ENCODE data around the gene TPX2. TPM values are rescaled to one million over a fixed set of nuclear protein-coding genes. Genes with fewer than 3 reads are reported as not detected.

Gene TPX2
- total and polyA plus RNA-seq, 2 donors (not counting 3 experiments of a cell fraction or from before 2014, with no cell fraction given), result 24.8 to 114 TPM

DNA sequence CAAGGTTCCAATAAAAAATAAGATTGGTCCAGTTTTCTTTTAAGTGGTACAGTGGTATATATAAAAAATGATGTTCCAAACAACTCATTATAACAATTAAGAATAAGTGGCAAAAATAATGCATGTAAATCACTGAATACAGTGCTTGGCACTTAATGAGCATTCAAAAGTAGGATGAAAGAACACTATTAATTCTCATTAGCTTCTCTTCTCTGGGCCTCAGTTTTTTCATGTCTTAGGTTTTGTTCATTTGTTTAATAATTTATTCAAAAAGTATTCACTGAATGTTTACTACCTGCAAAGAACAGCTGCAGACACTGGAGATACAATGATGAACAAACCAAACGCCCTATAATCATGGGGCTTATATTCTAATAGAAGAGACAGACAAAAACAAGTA is 37.5 kb upstream of the TPX2 start:
- Histone ChIP-seq H3K9me1 (replicated peaks; ENCODE audit: control insufficient read depth, extremely low read depth, insufficient read depth, low read length) (no peaks in the 10 kb centered on the region), H3K36me3 (ENCODE audit: control insufficient read depth in 2 of 2, extremely low read depth in 1 of 2, insufficient read depth in 2 of 2, low read length in 2 of 2) (peaks cover 2 to 3% of the 10 kb centered on the region in 2 experiments), H2AFZ (ENCODE audit: low read depth, low read length) (no peak overlapping the region), H3K4me3 (replicated peaks in 1 of 3; ENCODE audit: insufficient read depth in 1 of 3, low read depth in 1 of 3, low read length in 3 of 3) (no peak overlapping the region), H4K20me1 (replicated peaks; ENCODE audit: control insufficient read depth, extremely low read depth, insufficient read depth, low read length) (no peaks in the 10 kb centered on the region), H3K27me3 (ENCODE audit: control insufficient read depth in 2 of 2, insufficient read depth in 2 of 2, low read length in 2 of 2) (no peaks in the 10 kb centered on the region), H3K9ac (replicated peaks; ENCODE audit: extremely low read depth, insufficient read depth, low read length) (no peak overlapping the region), H3K79me2 (ENCODE audit: control insufficient read depth, insufficient read depth, low read length) (peaks cover 82% of the 10 kb centered on the region), H3K4me2 (ENCODE audit: insufficient read depth, low read length) (no peak overlapping the region), H3K4me1 (ENCODE audit: control insufficient read depth, extremely low read depth, insufficient read depth, low read length) (peaks cover 49% of the 10 kb centered on the region), H3K9me3 (replicated peaks; ENCODE audit: control insufficient read depth, insufficient read depth, low read length) (no peaks in the 10 kb centered on the region), H3K27ac (ENCODE audit: insufficient read depth, low read depth, low read length) (no peak overlapping the region)
- ChIA-PET CTCF (interaction anchor here (1.4 to 4.6 kb wide), 3 partner anchors 21 to 58 kb away, joined by 3 to 47 read pairs (median 24); partner anchors contain the start of gene BCL2L1), POLR2A (interaction anchor here (0.6 kb wide), 1 partner anchor 59 kb away, joined by 3 read pairs; no protein-coding TSS in a partner anchor)
- TF ChIP-seq, protein P1, sequence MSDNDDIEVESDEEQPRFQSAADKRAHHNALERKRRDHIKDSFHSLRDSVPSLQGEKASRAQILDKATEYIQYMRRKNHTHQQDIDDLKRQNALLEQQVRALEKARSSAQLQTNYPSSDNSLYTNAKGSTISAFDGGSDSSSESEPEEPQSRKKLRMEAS (IDR thresholded peaks at IDR 0.05; ENCODE audit: insufficient read depth, insufficient read length), result no peak
- TF ChIP-seq FOS (IDR thresholded peaks at IDR 0.05; ENCODE audit: borderline replicate concordance, insufficient read depth, low read length) (no peak), JUN (IDR thresholded peaks at IDR 0.05; ENCODE audit: borderline replicate concordance, insufficient read depth, insufficient read length, low read depth) (no peak), POLR2AphosphoS5 (IDR thresholded peaks at IDR 0.05; ENCODE audit: insufficient read depth, low read depth, low read length) (no peak), EZH2 (IDR thresholded peaks at IDR 0.05; ENCODE audit: borderline replicate concordance, low read depth, low read length, severe bottlenecking) (no peak), POLR2A (IDR thresholded peaks at IDR 0.05; ENCODE audit: low read depth, low read length) (no peak), MYC (IDR thresholded peaks at IDR 0.05; ENCODE audit: low read depth, low read length) (no peak), CTCF (IDR thresholded peaks at IDR 0.05; ENCODE audit: extremely low read depth in 1 of 2, insufficient read depth in 1 of 2, low read depth in 1 of 2, low read length in 2 of 2) (no peak), GATA2 (IDR thresholded peaks at IDR 0.05; ENCODE audit: insufficient read depth, insufficient read length, low read depth, low read length) (no peak)
- DNase-seq (ENCODE audit: low read depth, low spot score) (no peak), FAIRE-seq (no peak)
- intact Hi-C loops (cut with micrococcal nuclease) (no loop called here), dilution Hi-C loops (cut with MboI; ENCODE audit: extremely low pct_ligation_motif_present, low sequenced_read_pairs) (no loop called here)
- no TSS peak for BruUV-seq (replicated peaks)

All from endothelial cell of umbilical vein (primary cell).